NCI-H2081 (cell line): ENCODE data around the gene TOPAZ1.

Source experiments
- DNase-seq, 2 experiments: peaks; one replicate each; lab custom pipeline; 2025; lab: John Stamatoyannopoulos, UW

TOPAZ1 gene

GRCh38 chr3:44248152-44248551 is 6.5 kb downstream of the TOPAZ1 start:
- no peak for DNase-seq

GRCh38 chr3:44252332-44252959 is 10.8 kb downstream of the TOPAZ1 start:
- peak; percentile 5 to 73 for DNase-seq

GRCh38 chr3:44259404-44259803 is 17.7 kb downstream of the TOPAZ1 start:
- no peak for DNase-seq

GRCh38 chr3:44264146-44264545 is 22.5 kb downstream of the TOPAZ1 start:
- no peak for DNase-seq

- no peak for DNase-seq
Measured at GRCh38 chr3:44265815-44266214, 24.1 kb downstream of the TOPAZ1 start.

GRCh38 chr3:44272191-44272590 is 30.5 kb downstream of the TOPAZ1 start:
- DNase-seq = no peak

- no peak for DNase-seq
Measured at GRCh38 chr3:44277925-44278324, 36.2 kb downstream of the TOPAZ1 start.

GRCh38 chr3:44280077-44280476 is 38.4 kb downstream of the TOPAZ1 start:
- DNase-seq = no peak

- no peak for DNase-seq
Measured at GRCh38 chr3:44280631-44281030, 38.9 kb downstream of the TOPAZ1 start.

- no peak for DNase-seq
Measured at GRCh38 chr3:44284949-44285348, 43.3 kb downstream of the TOPAZ1 start.

- DNase-seq = no peak
Measured at GRCh38 chr3:44289882-44290462, 48.3 kb downstream of the TOPAZ1 start.

- DNase-seq = no peak
Measured at GRCh38 chr3:44292276-44292675, 50.6 kb downstream of the TOPAZ1 start.

- no peak for DNase-seq
Measured at GRCh38 chr3:44292947-44293346, 51.3 kb downstream of the TOPAZ1 start.

GRCh38 chr3:44297255-44297654 is 55.6 kb downstream of the TOPAZ1 start:
- DNase-seq = no peak

- no peak for DNase-seq
Measured at GRCh38 chr3:44301746-44302145, 60.1 kb downstream of the TOPAZ1 start.

GRCh38 chr3:44309500-44309899 is 67.8 kb downstream of the TOPAZ1 start:
- DNase-seq = no peak

- peak; percentile 17 to 18 for DNase-seq
Measured at GRCh38 chr3:44318891-44319311, 77.2 kb downstream of the TOPAZ1 start.

- no peak for DNase-seq
Measured at GRCh38 chr3:44321335-44321734, 79.6 kb downstream of the TOPAZ1 start.

- DNase-seq = peak; percentile 41 to 50
Measured at GRCh38 chr3:44323341-44323955, 81.8 kb downstream of the TOPAZ1 start.

GRCh38 chr3:44324584-44324983 is 82.9 kb downstream of the TOPAZ1 start:
- no peak for DNase-seq

- DNase-seq = no peak
Measured at GRCh38 chr3:44326019-44326418, 84.3 kb downstream of the TOPAZ1 start.

GRCh38 chr3:44326515-44326914 is 84.8 kb downstream of the TOPAZ1 start:
- DNase-seq = no peak

- DNase-seq = no peak
Measured at GRCh38 chr3:44329946-44330345, 88.3 kb downstream of the TOPAZ1 start.

GRCh38 chr3:44330444-44330843 is 88.8 kb downstream of the TOPAZ1 start:
- no peak for DNase-seq
